IMR-90 (cell line): Measurements from ENCODE around the gene S100A1. TPM values are rescaled to one million over a fixed set of nuclear protein-coding genes. Genes with fewer than 3 reads are reported as not detected.
A peak's percentile ranks its signal among the peaks of the same experiment; 100 is the strongest.

Source experiments
- ATAC-seq: fragments of 200-7000 bp; cut with Tn5 transposase; 2 replicates; pipeline ENCODE4 v1.9.1; 2020; ENCODE audit warnings: low read depth, mild to moderate bottlenecking, moderate library complexity
- BruUV-seq: library from RNA; stranded (reverse); fragments of 400-500 nt; replicated peaks from 2 replicates; lab custom pipeline; 2021; lab: Mats Ljungman, UMichigan
- CTCF ChIA-PET: fragments of 300-600 bp; formaldehyde crosslinking; extraction: SDS; loops from one replicate; lab custom pipeline; 2021; ENCODE audit warnings: antibody characterized with exemption; lab: Yijun Ruan, JAX
- POLR2A ChIA-PET: fragments of 300-600 bp; sonication (Branson Sonifier 250); formaldehyde crosslinking; loops from one replicate; lab custom pipeline; 2022; ENCODE audit warnings: antibody characterized with exemption; ENCODE audit not compliant: unreplicated experiment; lab: Charles Lee
- DNase-seq: peaks from one replicate; pipeline ENCODE4 v3.0.0; 2013
- H2AFZ ChIP-seq: replicated peaks from 2 replicates; pipeline ENCODE3; 2013; ENCODE audit warnings: low read length, mild to moderate bottlenecking; ENCODE audit not compliant: poor library complexity
- H2AK5ac ChIP-seq: 2 replicates; pipeline ENCODE4 v1.6.1; 2013; ENCODE audit warnings: low read depth, low read length, inconsistent platforms
- H2AK9ac ChIP-seq: replicated peaks from 2 replicates; pipeline ENCODE3; 2013; ENCODE audit warnings: mild to moderate bottlenecking, low read depth, low read length, moderate library complexity; ENCODE audit not compliant: poor library complexity
- H2BK120ac ChIP-seq: 2 replicates; pipeline ENCODE4 v1.6.1; 2013; ENCODE audit warnings: low read depth, low read length, inconsistent platforms
- H2BK15ac ChIP-seq: 3 replicates; pipeline ENCODE4 v1.6.1; 2013; ENCODE audit warnings: low read depth, low read length, inconsistent platforms
- H2BK20ac ChIP-seq: 2 replicates; pipeline ENCODE4 v1.6.1; 2013; ENCODE audit warnings: low read depth, mild to moderate bottlenecking, inconsistent platforms, low read length, moderate library complexity
- H2BK5ac ChIP-seq: 2 replicates; pipeline ENCODE4 v1.6.1; 2013; ENCODE audit warnings: mild to moderate bottlenecking, low read depth, low read length, inconsistent platforms; ENCODE audit not compliant: poor library complexity, severe bottlenecking
- H3K14ac ChIP-seq: replicated peaks from 2 replicates; pipeline ENCODE4 v1.6.1; 2013; ENCODE audit warnings: low read depth, low read length, inconsistent platforms
- H3K18ac ChIP-seq: 2 replicates; pipeline ENCODE4 v1.6.1; 2013; ENCODE audit warnings: low read depth, low read length, control low read depth
- H3K23ac ChIP-seq: 2 replicates; pipeline ENCODE4 v1.6.1; 2013; ENCODE audit warnings: low read depth, low read length, inconsistent platforms
- H3K27ac ChIP-seq: 2 replicates; pipeline ENCODE4 v1.5.1; 2013; ENCODE audit warnings: mild to moderate bottlenecking, control low read depth, low read length; ENCODE audit not compliant: insufficient read depth
- H3K27me3 ChIP-seq: 2 replicates; pipeline ENCODE4 v1.6.1; 2013; ENCODE audit warnings: low read length; ENCODE audit not compliant: control insufficient read depth, insufficient read depth
- H3K36me3 ChIP-seq: 2 replicates; pipeline ENCODE4 v1.6.1; 2013; ENCODE audit warnings: low read length, mixed read lengths; ENCODE audit not compliant: control insufficient read depth, insufficient read depth
- H3K4ac ChIP-seq: 2 replicates; pipeline ENCODE4 v1.6.1; 2013; ENCODE audit warnings: low read depth, low read length, inconsistent platforms
- H3K4me1 ChIP-seq: 2 replicates; pipeline ENCODE4 v1.6.1; 2013; ENCODE audit warnings: low read length, mixed read lengths; ENCODE audit not compliant: control insufficient read depth, insufficient read depth
- H3K4me2 ChIP-seq: 2 replicates; pipeline ENCODE4 v1.6.1; 2013; ENCODE audit warnings: low read depth, mild to moderate bottlenecking, control low read depth, low read length, moderate library complexity
- H3K4me3 ChIP-seq: 2 replicates; pipeline ENCODE4 v1.5.1; 2013; ENCODE audit warnings: low read depth, mild to moderate bottlenecking, control low read depth, low read length, moderate library complexity; ENCODE audit not compliant: insufficient read depth
- H3K56ac ChIP-seq: 2 replicates; pipeline ENCODE4 v1.6.1; 2013; ENCODE audit warnings: low read length, inconsistent platforms; ENCODE audit not compliant: insufficient read depth; ENCODE audit errors: extremely low read depth
- H3K79me1 ChIP-seq, 2 experiments: 2 replicates each; pipeline ENCODE4 v1.6.1; 2013; ENCODE audit warnings: low read length in 2 of 2, inconsistent platforms in 1 of 2, low read depth in 1 of 2
- H3K9ac ChIP-seq: 2 replicates; pipeline ENCODE4 v1.6.1; 2013; ENCODE audit warnings: low read depth, low read length, control low read depth
- H3K9me1 ChIP-seq: 2 replicates; pipeline ENCODE4 v1.6.1; 2013; ENCODE audit warnings: low read length, inconsistent platforms; ENCODE audit not compliant: insufficient read depth
- H3K9me3 ChIP-seq: 2 replicates; pipeline ENCODE4 v1.6.1; 2013; ENCODE audit warnings: low read length; ENCODE audit not compliant: control insufficient read depth, insufficient read depth
- H4K20me1 ChIP-seq: 2 replicates; pipeline ENCODE4 v1.6.1; 2013; ENCODE audit warnings: low read length, inconsistent platforms; ENCODE audit not compliant: insufficient read depth
- H4K5ac ChIP-seq: 2 replicates; pipeline ENCODE4 v1.6.1; 2013; ENCODE audit warnings: mild to moderate bottlenecking, low read depth, low read length, control low read depth
- H4K8ac ChIP-seq, 2 experiments: 2 replicates each; pipeline ENCODE4 v1.6.1; 2013; ENCODE audit warnings: low read depth in 2 of 2, low read length in 2 of 2, control low read depth in 1 of 2, inconsistent platforms in 1 of 2
- H4K91ac ChIP-seq: 2 replicates; pipeline ENCODE4 v1.6.1; 2013; ENCODE audit warnings: low read depth, low read length, inconsistent platforms; ENCODE audit not compliant: insufficient read depth
- BHLHE40 ChIP-seq: fragments of 150-350 bp; IDR thresholded peaks from 2 replicates; pipeline ENCODE4 v1.6.1; 2016; ENCODE audit warnings: mild to moderate bottlenecking, low read depth, low read length
- CHD1 ChIP-seq: IDR thresholded peaks from 2 replicates; pipeline ENCODE4 v1.6.1; 2012; ENCODE audit warnings: low read depth, low read length, improper control_type of control experiment
- CTCF ChIP-seq: conservative IDR thresholded peaks from 2 replicates; pipeline ENCODE4 v1.5.1; 2012; ENCODE audit warnings: mild to moderate bottlenecking, low read depth, low read length, improper control_type of control experiment
- ELK1 ChIP-seq: fragments of 150-350 bp; IDR thresholded peaks from 2 replicates; pipeline ENCODE4 v1.6.1; 2016; ENCODE audit warnings: low read depth, mild to moderate bottlenecking, low read length, moderate library complexity, borderline replicate concordance
- FOS ChIP-seq: fragments of 150-350 bp; IDR thresholded peaks from 2 replicates; pipeline ENCODE4 v1.6.1; 2016; ENCODE audit warnings: low read depth, low read length
- MAFK ChIP-seq: IDR thresholded peaks from 2 replicates; pipeline ENCODE4 v1.6.1; 2012; ENCODE audit warnings: low read depth, low read length, improper control_type of control experiment
- MAZ ChIP-seq: IDR thresholded peaks from 2 replicates; pipeline ENCODE4 v1.6.1; 2012; ENCODE audit warnings: low read depth, mild to moderate bottlenecking, low read length, improper control_type of control experiment, moderate library complexity, borderline replicate concordance
- MXI1 ChIP-seq: IDR thresholded peaks from 2 replicates; pipeline ENCODE4 v1.6.1; 2012; ENCODE audit warnings: low read depth, mild to moderate bottlenecking, low read length, moderate library complexity, borderline replicate concordance
- NFE2L2 ChIP-seq: fragments of 150-350 bp; IDR thresholded peaks from 2 replicates; pipeline ENCODE4 v1.6.1; 2016; ENCODE audit warnings: low read depth, mild to moderate bottlenecking, low read length
- POLR2A ChIP-seq: IDR thresholded peaks from 2 replicates; pipeline ENCODE4 v1.6.1; 2012; ENCODE audit warnings: mild to moderate bottlenecking, low read depth, low read length
- RAD21 ChIP-seq: IDR thresholded peaks from 2 replicates; pipeline ENCODE4 v1.6.1; 2012; ENCODE audit warnings: low read length, improper control_type of control experiment
- RCOR1 ChIP-seq: IDR thresholded peaks from 2 replicates; pipeline ENCODE4 v1.6.1; 2012; ENCODE audit warnings: mild to moderate bottlenecking, low read length, improper control_type of control experiment; ENCODE audit not compliant: insufficient replicate concordance
- RFX5 ChIP-seq: IDR thresholded peaks from 2 replicates; pipeline ENCODE4 v1.8.0; 2012; ENCODE audit warnings: low read depth, mild to moderate bottlenecking, low read length, moderate library complexity
- SMC3 ChIP-seq: fragments of 150-350 bp; IDR thresholded peaks from 2 replicates; pipeline ENCODE4 v1.6.1; 2016; ENCODE audit warnings: low read depth, mild to moderate bottlenecking, antibody characterized with exemption, low read length, moderate library complexity
- USF2 ChIP-seq: fragments of 150-350 bp; IDR thresholded peaks from 2 replicates; pipeline ENCODE4 v1.6.1; 2017; ENCODE audit warnings: mild to moderate bottlenecking, antibody characterized with exemption, low read length, low read depth
- WGBS, 2 experiments: methylation state at CpG; one replicate each; pipeline versions ENCODE4 v1.1.5 to v1.1.7; 2013; ENCODE audit warnings: missing lambda C conversion rate in 2 of 2; ENCODE audit not compliant: insufficient read length in 1 of 2; ENCODE audit errors: extremely low coverage in 2 of 2; 5-methylcytosine and 5-hydroxymethylcytosine counted together
- dilution Hi-C: fragments of 300-500 bp; cut with HindIII; formaldehyde crosslinking; loops from one replicate; pipeline ENCODE4 v1.14.3; 2018; ENCODE audit warnings: low sequenced_read_pairs; ENCODE audit not compliant: unreplicated experiment
- in situ Hi-C: fragments of 300-500 bp; cut with MboI; formaldehyde crosslinking; loops from 3 replicates; pipeline ENCODE4 v1.14.3; 2019; ENCODE audit warnings: low sequenced_read_pairs, inconsistent platforms, mixed read lengths
- intact Hi-C: fragments of 100-400 bp; cut with micrococcal nuclease; formaldehyde crosslinking; loops from 2 replicates; pipeline ENCODE4 v1.10.0; 2022
- polyA plus RNA-seq, 3 experiments: library from polyadenylated mRNA; depleted of rRNA; stranded (reverse); fragments of >200 nt; gene quantifications; 2 replicates each; pipeline ENCODE4 v1.2.3, GENCODE V29; 2012; ENCODE audit warnings: low replicate concordance in 1 of 3
- total RNA-seq: library from RNA; depleted of rRNA; stranded (reverse); fragments of >200 nt; gene quantifications from 2 replicates; pipeline ENCODE4 v1.2.3, GENCODE V29; 2012

The S100A1 gene
- total and polyA plus RNA-seq, 2 of the 4 experiments (the other 2 are of a cell fraction): 0.18 to 0.29 TPM

- Histone ChIP-seq H2BK5ac (no peak overlapping the region), H3K79me1 (peaks cover under 1 to 30% of the 10 kb centered on the region in 2 experiments; a peak in 3 of 4 replicates), H3K9me3 (no peaks in the 10 kb centered on the region), H4K8ac (0 out of 4 replicates have a peak overlapping the region, but pooled peaks of 1 of the 2 experiments have one; percentile 51), H4K91ac (no peak overlapping the region), H3K4me3 (no peak overlapping the region), H3K9ac (no peak overlapping the region), H2AK9ac (no peak overlapping the region), H3K56ac (no peak overlapping the region), H3K14ac (no peak overlapping the region), H3K4me2 (no peak overlapping the region), H3K4ac (no peak overlapping the region), H3K27ac (no peak overlapping the region), H3K4me1 (peaks cover 6% of the 10 kb centered on the region), H3K9me1 (peaks cover 10% of the 10 kb centered on the region), H3K23ac (no peak overlapping the region), H3K27me3 (no peaks in the 10 kb centered on the region), H3K36me3 (peaks cover 21% of the 10 kb centered on the region), H2BK120ac (no peak overlapping the region), H4K20me1 (peaks cover 4% of the 10 kb centered on the region; the same call in 1 of the 2 replicates), H2AFZ (no peak overlapping the region), H4K5ac (no peak overlapping the region), H3K18ac (no peak overlapping the region), H2BK15ac (no peak overlapping the region), H2AK5ac (no peak overlapping the region), H2BK20ac (no peak overlapping the region)
- BruUV-seq: no TSS peak
- WGBS, 2 experiments: 80% methylated on average over 1 of the region's 10 CpGs; no CpG with 5 or more reads in 1 of the 2 experiments
- dilution Hi-C loops: no loop called here
- ChIA-PET CTCF (no interaction called here), POLR2A (interaction anchor here (0.5 to 0.6 kb wide), 2 partner anchors 40 to 53 kb away, joined by 3 read pairs; no protein-coding TSS in a partner anchor)
- intact Hi-C loops: no loop called here
- ATAC-seq (0 out of 2 replicates have a peak, but pooled peaks have one; percentile 6), DNase-seq (no peak)
- in situ Hi-C loops: loop anchor here (10.0 kb wide), 1 partner anchor 133 kb away; no protein-coding TSS in a partner anchor
- TF ChIP-seq CHD1: no peak
- TF ChIP-seq NFE2L2: no peak
- TF ChIP-seq RFX5: no peak
- no peak for TF ChIP-seq MAZ
- TF ChIP-seq POLR2A: no peak
- no peak for TF ChIP-seq SMC3
- TF ChIP-seq RAD21: no peak
- TF ChIP-seq USF2: no peak
- TF ChIP-seq ELK1: no peak
- no peak for TF ChIP-seq MXI1
- TF ChIP-seq BHLHE40: no peak
- no peak for TF ChIP-seq RCOR1
- TF ChIP-seq FOS: no peak
- TF ChIP-seq MAFK: no peak
- no peak for TF ChIP-seq CTCF
These were observed 19.9 kb downstream of the S100A1 start for GRCh38 chr1:153648000-153648643.
